NCI-H2196 treated with DMSO at 0.1 percent for 48 hours (cell line): ENCODE data around the gene CCDC149.

Source experiments
- DNase-seq: peaks from one replicate; lab custom pipeline; 2025; ENCODE audit not compliant: unreplicated experiment; lab: John Stamatoyannopoulos, UW

CCDC149 gene

GRCh38 chr4:24881508-24882196 lies 31.2 kb downstream of the CCDC149 start:
- no peak for DNase-seq

- no peak for DNase-seq
These were observed 32.7 kb downstream of the CCDC149 start for GRCh38 chr4:24880186-24880585.

- no peak for DNase-seq
These were observed 34.2 kb downstream of the CCDC149 start for GRCh38 chr4:24878636-24879016.

GRCh38 chr4:24877868-24878635 lies 34.8 kb downstream of the CCDC149 start:
- no peak for DNase-seq

- no peak for DNase-seq
These were observed 36.4 kb downstream of the CCDC149 start for GRCh38 chr4:24876431-24876830.

- no peak for DNase-seq
These were observed 40.1 kb downstream of the CCDC149 start for GRCh38 chr4:24872720-24873119.

GRCh38 chr4:24871210-24871609 lies 41.6 kb downstream of the CCDC149 start:
- DNase-seq: no peak

GRCh38 chr4:24867766-24868296 lies 45.0 kb downstream of the CCDC149 start:
- DNase-seq: no peak

GRCh38 chr4:24867251-24867650 lies 45.6 kb downstream of the CCDC149 start:
- no peak for DNase-seq

- DNase-seq: no peak
These were observed 47.4 kb downstream of the CCDC149 start for GRCh38 chr4:24865401-24865800.

- DNase-seq: no peak
These were observed 49.0 kb downstream of the CCDC149 start for GRCh38 chr4:24863799-24864198.

GRCh38 chr4:24862073-24862751 lies 50.6 kb downstream of the CCDC149 start:
- no peak for DNase-seq

- no peak for DNase-seq
These were observed 54.3 kb downstream of the CCDC149 start for GRCh38 chr4:24858550-24858949.

GRCh38 chr4:24858026-24858425 lies 54.8 kb downstream of the CCDC149 start:
- DNase-seq: no peak

GRCh38 chr4:24856586-24856985 lies 56.3 kb downstream of the CCDC149 start:
- DNase-seq: no peak

- DNase-seq: no peak
These were observed 57.1 kb downstream of the CCDC149 start for GRCh38 chr4:24855741-24856140.

- DNase-seq: no peak
These were observed 59.7 kb downstream of the CCDC149 start for GRCh38 chr4:24853142-24853541.

- no peak for DNase-seq
These were observed 62.2 kb downstream of the CCDC149 start for GRCh38 chr4:24850674-24851073.

GRCh38 chr4:24849756-24850155 lies 63.1 kb downstream of the CCDC149 start:
- DNase-seq: no peak

GRCh38 chr4:24849351-24849750 lies 63.5 kb downstream of the CCDC149 start:
- no peak for DNase-seq

- DNase-seq: no peak
These were observed 66.1 kb downstream of the CCDC149 start for GRCh38 chr4:24846716-24847115.

GRCh38 chr4:24845902-24846301 lies 66.9 kb downstream of the CCDC149 start:
- no peak for DNase-seq
